Dermis microvascular lymphatic vessel endothelial cell (primary cell): ENCODE measurements around the gene PDE4D. TPM values are rescaled to one million over a fixed set of nuclear protein-coding genes. Genes with fewer than 3 reads are reported as not detected.
"Not testable (repeated sequence)": the region's sequence is repeated elsewhere in the genome, so short reads cannot be mapped to it uniquely, and the experiment has no call there.

Source experiments
- DNase-seq, 2 donors: peaks; one replicate each; pipeline versions ENCODE4 v3.0.0 to v3.0.0-alpha.2; 2010; ENCODE audit warnings: low read depth in 2 of 2
- total RNA-seq: library from RNA; depleted of rRNA; stranded (reverse); fragments of >200 nt; gene quantifications from 2 replicates; pipeline ENCODE4 v1.2.1, GENCODE V29; 2014

Gene PDE4D
- total RNA-seq, 1 donor from 2014 or later: 22.1 TPM

DNA sequence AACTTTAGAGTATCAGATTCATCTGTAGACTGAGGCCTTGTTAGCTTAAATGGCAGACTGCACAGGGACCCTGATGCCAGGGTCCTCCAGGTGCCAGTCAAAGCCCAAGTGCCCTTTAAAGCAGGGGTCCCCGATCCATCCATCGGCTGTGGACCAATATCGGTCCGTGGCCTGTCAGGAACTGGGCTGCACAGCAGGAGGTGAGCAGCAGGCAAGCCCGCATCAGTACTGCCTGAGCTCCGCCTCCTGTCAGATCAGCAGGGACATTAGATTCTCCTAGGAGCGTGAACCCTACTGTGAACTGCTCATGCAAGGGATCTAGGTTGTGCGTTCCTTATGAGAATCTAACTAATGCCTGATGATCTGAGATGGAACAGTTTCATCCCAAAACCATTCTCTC, 907.2 kb downstream of the PDE4D start:
- no peak for DNase-seq

- DNase-seq: no peak
Observed at GRCh38 chr5:58985759-58986158, 907.8 kb downstream of the PDE4D start.

GRCh38 chr5:58985311-58985710, 908.2 kb downstream of the PDE4D start:
- DNase-seq: no peak

- DNase-seq: no peak
Observed at GRCh38 chr5:58983526-58984452, 909.7 kb downstream of the PDE4D start.

- DNase-seq: no peak
Observed at GRCh38 chr5:58980890-58981289, 912.6 kb downstream of the PDE4D start.

DNA sequence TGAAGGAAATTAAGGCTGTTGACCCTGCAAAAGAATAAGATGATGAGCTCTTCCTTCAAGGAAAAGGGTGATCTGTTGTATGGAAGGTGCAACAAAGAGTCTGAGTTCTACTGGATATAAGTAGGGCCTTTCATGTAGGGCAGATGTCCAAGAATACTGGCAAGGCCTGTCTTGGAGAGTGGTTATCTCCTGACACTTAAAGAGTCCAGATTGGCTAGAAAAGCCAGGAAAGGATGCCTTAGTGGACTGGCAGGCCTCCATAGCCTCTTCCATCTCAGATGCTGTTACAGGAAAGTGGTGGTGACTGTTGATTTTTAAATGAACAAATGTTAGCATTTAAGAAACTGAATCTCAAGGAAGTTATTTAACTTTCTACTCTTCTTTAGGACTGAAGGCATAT, 914.4 kb downstream of the PDE4D start:
- DNase-seq: no peak

GRCh38 chr5:58974601-58975000, 918.9 kb downstream of the PDE4D start:
- no peak for DNase-seq

GRCh38 chr5:58974083-58974482, 919.4 kb downstream of the PDE4D start:
- DNase-seq: no peak

GRCh38 chr5:58972301-58972700, 921.2 kb downstream of the PDE4D start:
- no peak for DNase-seq

GRCh38 chr5:58970766-58971165, 922.8 kb downstream of the PDE4D start:
- DNase-seq: no peak

DNA sequence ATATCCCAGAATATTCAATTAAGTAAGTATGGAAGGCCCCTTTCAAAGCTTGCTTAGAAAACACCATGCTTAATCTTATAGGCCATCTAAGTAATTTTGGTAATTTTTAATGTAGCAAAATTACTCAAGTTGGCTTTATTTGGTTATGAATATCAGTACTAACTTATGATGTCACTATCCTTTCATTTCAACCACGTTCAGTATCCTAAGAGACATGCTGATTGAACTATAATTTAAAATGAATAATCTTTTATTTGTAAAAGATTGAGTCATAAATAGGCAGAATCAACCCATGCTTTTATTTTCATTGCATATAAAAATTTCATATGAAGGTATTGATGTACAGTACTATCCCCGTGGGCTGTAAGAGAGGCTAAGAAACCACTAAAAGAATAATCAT, 923.7 kb downstream of the PDE4D start:
- no peak for DNase-seq

DNA sequence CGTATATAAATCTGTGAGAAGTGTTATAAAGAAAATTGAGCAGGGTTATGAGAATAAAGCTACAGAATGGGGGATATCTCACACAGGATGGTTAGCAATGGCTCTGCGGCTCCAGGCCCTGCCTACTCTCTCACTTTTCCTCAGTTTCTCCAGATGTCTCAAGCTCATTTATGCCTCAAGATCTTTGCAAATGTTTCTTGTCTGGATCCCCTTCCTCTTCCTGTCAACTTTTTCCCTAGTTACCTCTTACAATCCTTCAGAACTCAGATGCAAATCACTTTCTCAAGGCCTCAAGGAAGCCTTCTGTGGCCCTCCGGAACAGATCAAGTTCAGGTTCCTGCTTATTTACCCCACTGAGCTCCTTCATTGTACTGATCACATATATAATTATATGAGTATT, 924.3 kb downstream of the PDE4D start:
- DNase-seq: no peak

DNA sequence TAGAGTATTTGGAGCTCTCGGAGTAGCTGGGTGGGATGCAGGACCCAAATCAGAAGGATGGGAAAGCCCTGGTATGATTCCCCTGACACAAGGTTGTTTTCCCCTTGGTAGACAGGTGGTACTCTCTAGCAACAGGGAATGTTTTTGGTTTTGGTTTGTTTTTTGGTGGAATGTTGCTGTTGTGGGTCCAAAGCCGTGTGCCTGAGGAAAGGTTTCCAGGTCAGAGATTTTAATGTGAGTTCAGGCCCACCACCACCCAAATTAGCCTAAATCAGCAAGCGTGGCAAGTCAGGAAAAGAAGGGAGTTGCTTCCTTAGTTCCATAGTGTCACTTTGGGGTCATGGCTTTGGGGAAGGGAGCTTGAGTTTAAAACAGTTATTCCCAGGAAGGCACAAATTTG, 925.2 kb downstream of the PDE4D start:
- no peak for DNase-seq

- DNase-seq: no peak
Observed at GRCh38 chr5:58967597-58968281, 925.8 kb downstream of the PDE4D start.

GRCh38 chr5:58965677-58966414, 927.7 kb downstream of the PDE4D start:
- DNase-seq: no peak

- no peak for DNase-seq
Observed at GRCh38 chr5:58963821-58964220, 929.7 kb downstream of the PDE4D start.

GRCh38 chr5:58963361-58963760, 930.2 kb downstream of the PDE4D start:
- DNase-seq: no peak

DNA sequence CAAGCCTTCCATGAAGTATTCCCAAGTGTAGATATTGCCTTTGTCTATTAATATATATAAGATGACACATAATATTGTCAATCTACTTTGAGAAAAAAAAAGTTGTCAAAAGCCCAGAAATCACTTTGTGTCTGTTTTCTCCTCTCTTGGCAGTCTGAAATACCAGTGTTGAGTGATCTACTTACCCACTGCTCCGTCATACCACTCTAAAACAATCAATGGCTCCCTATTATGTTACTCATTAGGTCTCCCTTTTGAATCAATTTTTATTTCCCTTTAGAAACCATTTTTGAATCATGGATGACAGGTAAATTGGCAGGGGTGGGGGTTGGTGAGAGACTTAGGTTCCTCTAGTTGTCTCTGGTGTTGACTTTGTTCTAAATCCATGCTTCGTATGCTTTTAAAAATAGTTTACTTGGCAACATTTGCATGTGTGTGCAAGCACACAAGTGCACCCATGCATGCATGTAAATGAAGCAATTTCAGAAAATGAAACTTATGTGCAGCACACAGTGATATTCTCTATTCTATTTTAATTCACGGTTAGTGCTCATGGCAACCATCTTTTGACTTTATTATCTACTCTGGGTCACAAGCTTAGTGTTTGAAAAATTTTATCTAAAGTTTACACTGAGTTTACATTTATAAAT, 931.8 kb downstream of the PDE4D start:
- DNase-seq: no peak

GRCh38 chr5:58958701-58959100, 934.8 kb downstream of the PDE4D start:
- no peak for DNase-seq

DNA sequence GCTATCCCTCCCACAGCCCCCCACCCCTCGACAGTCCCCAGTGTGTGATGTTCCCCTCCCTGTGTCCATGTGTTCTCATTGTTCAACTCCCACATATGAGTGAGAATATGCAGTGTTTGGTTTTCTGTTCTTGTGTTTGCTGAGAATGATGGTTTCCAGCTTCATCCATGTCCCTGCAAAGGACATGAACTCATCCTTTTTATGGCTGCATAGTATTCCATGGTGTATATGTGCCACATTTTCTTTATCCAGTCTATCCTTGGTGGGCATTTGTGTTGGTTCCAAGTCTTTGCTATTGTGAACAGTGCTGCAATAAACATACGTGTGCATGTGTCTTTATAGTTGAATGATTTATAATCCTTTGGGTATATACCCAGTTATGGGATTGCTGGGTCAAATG, 940.3 kb downstream of the PDE4D start:
- not testable (repeated sequence) for DNase-seq

DNA sequence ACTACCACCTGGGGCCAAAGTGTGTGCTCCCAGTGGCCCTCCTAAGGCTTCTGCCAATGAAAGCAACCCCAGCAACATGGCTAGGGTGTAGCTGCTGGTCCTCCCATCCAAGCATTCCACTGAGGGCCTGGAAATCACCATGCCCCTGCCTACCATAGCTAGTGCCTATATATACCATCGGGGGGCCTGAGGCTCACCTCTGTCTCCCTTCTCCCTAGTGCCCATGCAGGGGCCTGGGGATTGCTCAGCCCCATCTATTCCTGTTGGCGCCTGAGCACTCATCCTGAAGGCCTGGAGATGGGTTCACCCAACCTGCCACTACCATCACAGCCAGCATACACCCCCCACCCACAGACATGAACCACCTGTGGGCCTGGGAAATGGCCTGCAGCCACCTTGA, 943.3 kb downstream of the PDE4D start:
- no peak for DNase-seq

DNA sequence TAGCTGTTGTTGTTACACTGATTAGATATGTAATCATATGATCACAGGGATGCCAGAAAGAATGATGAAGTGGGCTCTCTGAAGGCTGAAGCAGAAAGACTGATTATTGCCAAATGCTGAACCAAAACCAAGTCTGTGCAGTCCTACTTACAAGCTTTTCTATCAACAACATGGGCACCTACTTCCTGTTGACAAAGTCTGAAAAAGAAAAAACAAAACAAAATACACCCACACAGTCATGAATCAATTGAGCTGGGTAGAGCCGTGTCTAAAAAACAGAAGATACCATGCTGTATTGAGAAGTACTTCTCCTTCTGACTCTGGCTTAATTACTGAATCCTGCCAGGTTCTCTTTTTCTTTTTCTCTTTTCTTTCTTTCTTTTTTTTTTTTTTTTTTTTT, 947.3 kb downstream of the PDE4D start:
- no peak for DNase-seq
